Heart right ventricle (tissue), 16 donors: ENCODE results near the gene PKHD1. TPM values are rescaled to one million over a fixed set of nuclear protein-coding genes. Genes with fewer than 3 reads are reported as not detected.

Experiments used
- ATAC-seq, 8 donors: fragments of 200-7000 bp; cut with Tn5 transposase; one replicate each; pipeline ENCODE4 v1.9.1; 2020; ENCODE audit warnings: mild to moderate bottlenecking in 8 of 8, moderate library complexity in 8 of 8, moderate number of reproducible peaks in 1 of 8
- DNase-seq, 2 donors: peaks; one replicate each; pipeline ENCODE4 v3.0.0-alpha.2; 2020
- H3K27ac ChIP-seq, 10 donors: fragments of 200-600 bp; sonication (generic) in 2 of 10; one replicate each; pipeline versions ENCODE4 v1.5.0 to v1.8.0; 2020 to 2022; ENCODE audit warnings: mild to moderate bottlenecking in 3 of 10
- H3K27me3 ChIP-seq, 7 donors: fragments of 200-600 bp; one replicate each; pipeline ENCODE4 v1.8.0; 2021 to 2022; ENCODE audit warnings: mild to moderate bottlenecking in 2 of 7
- H3K36me3 ChIP-seq, 9 donors: fragments of 200-600 bp; sonication (generic) in 1 of 9; one replicate each; pipeline versions ENCODE4 v1.5.0 to v1.8.0; 2020 to 2022; ENCODE audit warnings: mild to moderate bottlenecking in 2 of 9
- H3K4me1 ChIP-seq, 9 donors: fragments of 200-600 bp; sonication (generic) in 1 of 9; one replicate each; pipeline versions ENCODE4 v1.5.0 to v1.8.0; 2020 to 2022; ENCODE audit warnings: mild to moderate bottlenecking in 4 of 9
- H3K4me3 ChIP-seq, 10 donors: fragments of 200-600 bp; sonication (generic) in 2 of 10; one replicate each; pipeline versions ENCODE4 v1.5.0 to v1.8.0; 2020 to 2022; ENCODE audit warnings: mild to moderate bottlenecking in 7 of 10, moderate library complexity in 2 of 10
- H3K9me3 ChIP-seq, 11 donors: fragments of 200-600 bp in 10 of 11; sonication (generic) in 2 of 11; one replicate each; pipeline versions ENCODE4 v1.5.0 to v1.8.0; 2013 to 2022; ENCODE audit warnings: mild to moderate bottlenecking in 2 of 11, control low read depth in 1 of 11, moderate library complexity in 1 of 11
- WGBS, 2 donors: extraction: QIAGEN DNeasy Blood & Tissue Kit; methylation state at CpG; one replicate each; pipeline ENCODE4 v1.1.7; 2013; ENCODE audit warnings: inconsistent platforms in 1 of 2; 5-methylcytosine and 5-hydroxymethylcytosine counted together
- intact Hi-C, 10 donors: fragments of 100-400 bp; cut with DNase I; formaldehyde crosslinking; loops; one replicate each; pipeline versions ENCODE4 v1.11.1 to v1.14.2; 2022
- polyA plus RNA-seq, 2 donors: library from polyadenylated mRNA; stranded (reverse); fragments of 200-250 nt; gene quantifications; one replicate each; pipeline ENCODE4 v1.2.3, GENCODE V29; 2013
- total RNA-seq, 10 donors: library from RNA; stranded (reverse); fragmentation: NEBNext Ultra II Directional in 3 of 10; extraction: Animal tissue kit (Norgen Biotek cat#: 25700) in 3 of 10; gene quantifications; one replicate each; pipeline versions ENCODE4 v1.2.1 to v1.2.4, GENCODE V29; 2021 to 2023
- TF ChIP-seq, protein P1 (sequence below), 9 donors: fragments of 200-600 bp; sonication (generic) in 2 of 9; IDR thresholded peaks; one replicate each; pipeline versions ENCODE4 v1.5.0 to v1.8.0; 2021 to 2022; ENCODE audit warnings: antibody characterized with exemption in 9 of 9, mild to moderate bottlenecking in 5 of 9, moderate library complexity in 1 of 9
- donor health status: Arrhythmogenic right ventricular cardiomyopathy.
- donor health status: ischemic (EF 13 %, LVEDD 7.1; RV severe dilation, severe dysfunction).
- donor health status: healthy with polysubstance abuse.
- donor health status: DM: no; HTN: yes; CAD: no.
- donor health status: DM: no; HTN: no; CAD: no.
- donor health status: ischemic (EF 25% LVEDD 6.9; RV normal size, moderate dysfunction).
- donor health status: ischemic (EF 25% LVEDD 5.7; RV mildly dilated, moderate dysfunction).
- donor health status: healthy.
- donor health status: DM: yes; HTN: yes; CAD: no.
- donor health status: Ischemic cardiomyopathy.
- donor health status: ischemic (EF 35%, LVEDD 5.7; RV mildly dilated, moderate dysfunction).
- donor health status: nonischemic (EF 11% LVEDD 7.7; RV severe dilation, severe dysfunction).
- donor health status: DM: yes; HTN: yes; CAD: no.
- donor health status: PGD.
- donor health status: ischemic (EF 29% LVEDD 5.4; RV normal size, mild dysfunction).
- donor health status: nonischemic (EF 23%, LVEDD 6.1; RV moderate dilation, normal function).

PKHD1 gene
- total and polyA plus RNA-seq, 12 donors, result under 0.01 to 0.07 (median 0.02) TPM; not detected in 7

DNA sequence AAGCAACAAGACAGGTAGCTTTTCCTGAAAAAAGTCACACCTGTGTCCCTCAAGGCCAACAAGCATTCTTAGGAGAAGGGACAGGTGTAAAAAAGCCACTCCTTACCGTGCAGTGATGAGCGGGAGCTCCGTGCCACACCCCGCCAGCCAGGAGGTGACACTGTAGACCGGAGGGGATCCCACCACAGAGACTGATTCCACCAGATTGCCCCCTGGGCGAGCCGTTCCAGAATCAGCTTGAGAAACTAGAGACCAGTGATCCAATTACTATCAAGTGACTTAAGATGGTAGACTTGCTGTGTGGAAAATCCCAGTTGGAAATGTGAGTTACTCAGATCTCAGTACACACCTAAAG, 37.4 kb downstream of the PKHD1 start:
- DNase-seq (no peak), ATAC-seq (no peak)
- Histone ChIP-seq H3K27me3 (peaks cover 0 to 35% (median 14%) of the 10 kb centered on the region in 7 donors), H3K9me3 (no peaks in the 10 kb centered on the region), H3K36me3 (no peaks in the 10 kb centered on the region), H3K4me1 (no peaks in the 10 kb centered on the region), H3K4me3 (no peak overlapping the region), H3K27ac (no peak overlapping the region)
- 54 to 62% methylated on average over 7 of the region's 7 CpGs for WGBS, 2 donors
- TF ChIP-seq, protein P1, sequence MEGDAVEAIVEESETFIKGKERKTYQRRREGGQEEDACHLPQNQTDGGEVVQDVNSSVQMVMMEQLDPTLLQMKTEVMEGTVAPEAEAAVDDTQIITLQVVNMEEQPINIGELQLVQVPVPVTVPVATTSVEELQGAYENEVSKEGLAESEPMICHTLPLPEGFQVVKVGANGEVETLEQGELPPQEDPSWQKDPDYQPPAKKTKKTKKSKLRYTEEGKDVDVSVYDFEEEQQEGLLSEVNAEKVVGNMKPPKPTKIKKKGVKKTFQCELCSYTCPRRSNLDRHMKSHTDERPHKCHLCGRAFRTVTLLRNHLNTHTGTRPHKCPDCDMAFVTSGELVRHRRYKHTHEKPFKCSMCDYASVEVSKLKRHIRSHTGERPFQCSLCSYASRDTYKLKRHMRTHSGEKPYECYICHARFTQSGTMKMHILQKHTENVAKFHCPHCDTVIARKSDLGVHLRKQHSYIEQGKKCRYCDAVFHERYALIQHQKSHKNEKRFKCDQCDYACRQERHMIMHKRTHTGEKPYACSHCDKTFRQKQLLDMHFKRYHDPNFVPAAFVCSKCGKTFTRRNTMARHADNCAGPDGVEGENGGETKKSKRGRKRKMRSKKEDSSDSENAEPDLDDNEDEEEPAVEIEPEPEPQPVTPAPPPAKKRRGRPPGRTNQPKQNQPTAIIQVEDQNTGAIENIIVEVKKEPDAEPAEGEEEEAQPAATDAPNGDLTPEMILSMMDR (IDR thresholded peaks at IDR 0.05), result no peak
- intact Hi-C loops, result no loop called here

DNA sequence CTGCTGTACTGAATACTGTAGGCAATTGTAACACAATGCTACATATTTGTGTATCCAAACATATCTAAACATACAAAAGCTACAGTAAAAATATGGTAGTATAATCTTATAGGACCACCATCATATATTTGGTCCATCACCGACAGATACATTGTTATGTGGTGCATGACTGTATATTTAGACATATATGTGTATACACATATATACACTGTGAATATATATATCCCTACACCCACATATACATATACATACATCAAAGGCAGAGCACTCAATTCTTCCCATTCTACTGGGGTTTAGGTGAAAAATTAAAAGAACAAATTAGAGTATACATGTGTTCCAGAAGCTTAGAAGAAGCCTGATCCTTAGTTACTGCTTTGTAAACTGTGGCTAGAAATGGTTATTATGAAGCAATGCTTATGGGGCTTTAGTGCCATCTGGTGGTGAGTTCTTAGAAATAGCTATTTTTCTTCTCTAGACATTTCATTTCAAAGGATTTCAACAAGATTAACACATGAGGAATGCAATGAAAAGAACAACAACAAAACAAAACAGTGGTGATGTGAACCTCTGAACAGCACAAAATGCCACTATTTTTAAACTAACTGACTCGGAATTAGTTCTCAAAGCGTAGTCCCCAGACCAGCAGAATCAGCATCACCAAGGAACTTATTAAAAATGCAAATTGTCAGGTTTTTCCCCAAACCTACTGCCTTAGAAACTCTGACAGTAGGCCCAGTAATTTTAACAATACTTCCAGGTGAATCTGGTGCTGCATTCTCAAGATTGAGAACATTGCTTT, 38.0 kb downstream of the PKHD1 start:
- intact Hi-C loops, result no loop called here
- Histone ChIP-seq H3K9me3 (no peaks in the 10 kb centered on the region), H3K4me1 (no peaks in the 10 kb centered on the region), H3K36me3 (no peaks in the 10 kb centered on the region), H3K27me3 (peaks cover 0 to 38% (median 14%) of the 10 kb centered on the region in 7 donors), H3K27ac (no peak overlapping the region), H3K4me3 (no peak overlapping the region)
- TF ChIP-seq, protein P1 (IDR thresholded peaks at IDR 0.05), result peak in 8 of 9 donors; percentile 32 to 72 (median 64)
- ATAC-seq, result no peak
- 30% methylated on average over 3 of the region's 3 CpGs for WGBS, 2 donors
- no peak for DNase-seq

GRCh38 chr6:52046456-52046855, 41.0 kb downstream of the PKHD1 start:
- H3K9me3 ChIP-seq, result no peaks in the 10 kb centered on the region
- ATAC-seq (no peak), DNase-seq (no peak)
- no peaks in the 10 kb centered on the region for H3K4me1 ChIP-seq
- intact Hi-C loops, result no loop called here
- TF ChIP-seq, protein P1 (IDR thresholded peaks at IDR 0.05), result no peak
- H3K4me3 ChIP-seq, result no peak overlapping the region
- peaks cover 0 to 22% (median 14%) of the 10 kb centered on the region in 7 donors for H3K27me3 ChIP-seq
- H3K36me3 ChIP-seq, result no peaks in the 10 kb centered on the region
- no peak overlapping the region for H3K27ac ChIP-seq
- 0 to 39% methylated on average over 1 of the region's 1 CpG for WGBS, 2 donors

DNA sequence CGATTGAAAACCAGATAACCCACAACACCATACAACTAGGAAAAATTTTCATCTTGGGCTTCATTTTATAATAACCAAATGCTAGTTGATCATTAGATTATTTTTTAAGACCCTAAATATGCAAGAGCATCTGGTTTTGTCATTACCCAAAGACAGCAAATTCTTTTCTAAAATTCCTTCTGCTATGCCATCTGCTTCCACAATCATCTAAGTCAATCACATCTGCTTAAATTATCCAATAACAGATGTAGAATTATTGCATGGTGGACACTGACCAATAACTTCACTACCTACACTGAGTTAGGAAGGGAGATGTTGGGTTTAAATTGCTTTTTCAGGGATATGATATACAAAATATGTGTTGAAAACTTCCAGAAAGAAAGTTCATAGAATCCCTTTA, 41.9 kb downstream of the PKHD1 start:
- Histone ChIP-seq H3K36me3 (no peaks in the 10 kb centered on the region), H3K4me3 (no peak overlapping the region), H3K27ac (no peak overlapping the region), H3K27me3 (peaks cover 0 to 17% (median 10%) of the 10 kb centered on the region in 7 donors), H3K9me3 (no peaks in the 10 kb centered on the region), H3K4me1 (no peaks in the 10 kb centered on the region)
- ATAC-seq, result no peak
- TF ChIP-seq, protein P1 (IDR thresholded peaks at IDR 0.05), result no peak
- 60 to 78% methylated on average over 1 of the region's 1 CpG for WGBS, 2 donors
- DNase-seq, result no peak
- intact Hi-C loops, result no loop called here
